Large intestine (tissue), 3 donors: ENCODE measurements around the gene LIPM. TPM values are rescaled to one million over a fixed set of nuclear protein-coding genes. Genes with fewer than 3 reads are reported as not detected.

Experiments used
- DNase-seq, 2 donors: peaks; one replicate each; pipeline versions ENCODE4 v3.0.0 to v3.0.0-alpha.2; 2013
- H3K27ac ChIP-seq: one replicate; pipeline ENCODE4 v1.5.1; 2013; ENCODE audit warnings: low read length
- H3K27me3 ChIP-seq: 2 replicates; pipeline ENCODE4 v1.6.1; 2013; ENCODE audit warnings: low read length; ENCODE audit not compliant: control insufficient read depth, insufficient read depth
- H3K36me3 ChIP-seq: 2 replicates; pipeline ENCODE4 v1.6.1; 2013; ENCODE audit warnings: low read length; ENCODE audit not compliant: control insufficient read depth, insufficient read depth
- H3K4me1 ChIP-seq: one replicate; pipeline ENCODE4 v1.6.1; 2013; ENCODE audit warnings: low read length; ENCODE audit not compliant: control insufficient read depth, insufficient read depth
- H3K4me3 ChIP-seq: one replicate; pipeline ENCODE4 v1.5.1; 2013; ENCODE audit warnings: low read length
- H3K9me3 ChIP-seq: one replicate; pipeline ENCODE4 v1.6.1; 2013; ENCODE audit warnings: mild to moderate bottlenecking, low read depth, low read length, moderate library complexity; ENCODE audit not compliant: control insufficient read depth
- WGBS: methylation state at CpG from one replicate; pipeline ENCODE4 v1.1.5; 2013; ENCODE audit warnings: low lambda C conversion rate; ENCODE audit not compliant: insufficient coverage; 5-methylcytosine and 5-hydroxymethylcytosine counted together
- polyA plus RNA-seq: library from polyadenylated mRNA; unstranded; fragments of 120-200 nt; gene quantifications from one replicate; pipeline ENCODE4 v1.2.1, GENCODE V29; 2013

The LIPM gene
- polyA plus RNA-seq, 1 donor = 0.04 TPM

DNA sequence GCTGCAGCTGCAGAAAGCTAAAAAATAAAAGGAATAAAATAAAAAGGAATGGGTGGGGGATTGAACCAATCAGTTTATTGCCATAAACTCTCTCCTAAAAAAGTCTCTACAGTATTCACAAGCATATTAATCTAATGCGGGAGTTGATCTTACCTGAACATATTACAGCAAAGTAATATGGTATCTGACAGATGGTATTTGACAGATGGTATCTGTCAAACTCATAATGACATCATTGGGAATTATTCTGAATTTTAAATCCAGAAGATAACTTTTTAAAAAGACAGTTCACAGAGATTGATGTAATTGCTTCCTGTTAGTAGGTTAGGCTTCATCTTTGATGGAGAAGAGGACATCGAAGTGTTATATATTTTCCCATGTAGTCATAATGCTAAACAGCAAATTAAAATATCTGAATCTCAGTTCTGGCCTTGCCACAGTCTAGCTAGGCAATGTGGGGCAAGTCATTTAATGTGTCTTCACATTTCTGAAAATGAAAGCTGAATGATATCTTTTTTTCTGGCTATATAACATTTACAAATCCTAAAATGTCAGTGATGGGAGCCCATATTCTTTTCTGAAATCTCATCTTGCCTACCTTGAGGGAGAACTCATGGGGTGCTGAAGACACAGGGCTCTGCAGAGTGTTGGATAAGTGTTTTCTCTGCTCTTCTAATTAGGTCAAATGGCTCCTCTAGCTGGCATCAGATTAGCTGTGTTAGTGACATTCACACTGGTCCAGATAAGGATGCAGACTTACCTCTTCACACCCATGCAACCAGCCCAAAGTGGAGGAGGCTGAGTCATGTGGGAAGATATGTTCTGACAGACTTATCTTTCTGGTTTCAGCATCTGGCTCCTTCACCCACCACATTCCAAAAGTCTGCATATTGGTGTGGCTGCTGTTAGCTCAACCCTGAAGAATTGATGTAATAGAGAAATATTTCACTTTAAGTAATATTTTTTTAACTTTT, 2.1 kb upstream of the LIPM start:
- H3K27me3 ChIP-seq = no peaks in the 10 kb centered on the region
- DNase-seq = no peak
- no peak overlapping the region for H3K27ac ChIP-seq
- no peak overlapping the region for H3K4me3 ChIP-seq
- WGBS = 76% methylated on average over 2 of the region's 2 CpGs
- no peaks in the 10 kb centered on the region for H3K36me3 ChIP-seq
- no peaks in the 10 kb centered on the region for H3K9me3 ChIP-seq
- no peaks in the 10 kb centered on the region for H3K4me1 ChIP-seq

DNA sequence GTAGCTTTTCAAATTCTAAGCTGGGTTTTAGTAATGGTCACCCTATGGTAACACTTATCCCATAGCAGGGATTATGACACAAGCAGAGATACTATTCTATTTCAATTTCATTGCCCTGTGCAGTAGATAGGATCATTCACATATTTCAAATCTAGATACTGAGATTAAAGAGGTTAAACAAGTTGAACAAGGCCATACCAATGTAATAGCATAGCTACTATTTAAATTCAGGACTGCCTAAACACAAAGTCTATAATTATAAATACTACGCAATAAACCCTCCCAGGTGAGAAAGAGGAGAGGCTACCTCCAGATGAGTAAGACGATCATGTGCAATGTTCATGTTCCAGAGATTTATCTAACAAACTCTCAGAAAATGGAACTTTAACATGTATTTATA, 1.1 kb downstream of the LIPM start:
- no peak for DNase-seq
- no CpG with 5 or more reads among the region's 2 CpGs for WGBS
- H3K36me3 ChIP-seq = no peaks in the 10 kb centered on the region
- no peaks in the 10 kb centered on the region for H3K4me1 ChIP-seq
- no peaks in the 10 kb centered on the region for H3K27me3 ChIP-seq
- H3K27ac ChIP-seq = no peak overlapping the region
- H3K4me3 ChIP-seq = no peak overlapping the region
- H3K9me3 ChIP-seq = no peaks in the 10 kb centered on the region

DNA sequence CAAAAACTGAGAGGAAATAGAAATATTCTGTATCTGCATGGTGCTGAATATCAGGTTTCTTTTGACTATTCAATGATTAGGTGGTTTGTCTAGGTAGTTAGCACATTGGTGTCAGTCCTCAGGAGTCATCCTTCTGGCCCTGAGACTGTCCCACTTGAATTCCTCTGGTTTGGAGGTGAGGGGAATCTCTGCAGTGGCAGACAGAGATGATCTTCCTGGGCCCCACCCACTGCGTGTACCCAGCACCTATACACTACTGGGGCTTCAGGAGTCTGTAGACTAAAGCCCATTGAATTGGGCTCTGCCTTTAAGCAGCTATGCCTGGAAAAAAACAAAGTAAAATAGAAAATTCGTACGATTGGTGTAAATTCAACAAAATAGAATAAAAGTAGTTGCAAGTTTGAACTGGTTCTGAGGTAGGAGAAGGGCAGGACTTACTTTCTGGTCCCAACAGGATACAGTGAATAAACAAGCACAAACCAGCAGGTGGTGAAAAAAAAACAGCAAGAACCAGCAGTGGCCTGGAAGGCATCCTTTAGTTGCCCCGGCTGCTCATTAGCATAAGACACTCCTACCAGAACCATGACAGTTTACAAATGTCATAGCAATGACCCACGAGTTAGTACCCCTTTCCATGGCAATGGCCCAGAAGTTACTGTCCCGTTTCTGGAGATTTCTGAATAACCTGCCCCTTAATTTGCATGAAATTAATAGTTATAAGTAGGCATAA, 1.7 kb downstream of the LIPM start:
- no peak overlapping the region for H3K4me3 ChIP-seq
- H3K9me3 ChIP-seq = no peaks in the 10 kb centered on the region
- H3K27ac ChIP-seq = no peak overlapping the region
- no peaks in the 10 kb centered on the region for H3K36me3 ChIP-seq
- WGBS = 92% methylated on average over 2 of the region's 6 CpGs
- no peak for DNase-seq
- H3K4me1 ChIP-seq = no peaks in the 10 kb centered on the region
- H3K27me3 ChIP-seq = no peaks in the 10 kb centered on the region

DNA sequence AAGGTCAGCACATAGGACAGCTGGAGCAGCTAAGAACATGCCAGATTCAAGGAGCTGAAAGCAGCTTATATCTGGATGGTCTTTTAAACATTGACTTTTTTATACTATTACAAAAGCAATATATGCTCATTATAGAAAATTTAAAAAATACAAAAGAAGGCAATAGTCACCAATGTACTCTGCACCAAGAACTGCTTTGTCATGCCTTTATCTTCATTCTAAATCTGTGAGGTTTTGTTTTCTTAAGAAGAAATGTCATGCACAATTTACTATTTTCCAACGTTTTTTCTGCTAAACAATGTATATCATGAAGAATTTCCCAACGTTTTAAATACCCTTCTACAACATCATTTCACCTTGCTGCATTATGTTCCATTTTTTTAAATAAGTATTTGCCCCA, 2.8 kb downstream of the LIPM start:
- H3K4me3 ChIP-seq = no peak overlapping the region
- no peaks in the 10 kb centered on the region for H3K27me3 ChIP-seq
- H3K9me3 ChIP-seq = no peaks in the 10 kb centered on the region
- no peaks in the 10 kb centered on the region for H3K36me3 ChIP-seq
- H3K4me1 ChIP-seq = no peaks in the 10 kb centered on the region
- no peak for DNase-seq
- 60% methylated on average over 1 of the region's 2 CpGs for WGBS
- no peak overlapping the region for H3K27ac ChIP-seq

DNA sequence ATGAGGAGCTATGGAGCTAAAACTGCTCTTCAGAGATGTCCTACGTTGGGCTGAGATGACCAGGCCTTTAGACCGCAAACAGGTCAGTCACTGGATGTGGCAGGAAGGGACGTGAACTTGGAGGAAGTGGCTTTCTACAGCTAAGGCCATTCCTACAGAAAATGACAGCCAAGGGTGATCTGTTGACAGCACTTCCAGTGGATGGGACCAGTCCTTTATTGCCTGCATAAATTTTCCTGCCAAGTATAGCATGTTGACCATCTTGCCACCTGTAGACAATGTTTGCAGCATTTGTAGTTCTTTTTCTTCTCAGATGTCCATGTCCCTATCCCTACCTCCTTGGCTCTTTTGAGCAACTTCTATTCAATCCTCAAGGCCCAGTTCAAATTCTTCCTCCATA, 3.4 kb downstream of the LIPM start:
- Histone ChIP-seq H3K9me3 (no peaks in the 10 kb centered on the region), H3K4me1 (no peaks in the 10 kb centered on the region), H3K36me3 (no peaks in the 10 kb centered on the region), H3K27ac (no peak overlapping the region), H3K27me3 (peaks cover 1% of the 10 kb centered on the region), H3K4me3 (no peak overlapping the region)
- DNase-seq = no peak
- WGBS = no CpG with 5 or more reads among the region's 3 CpGs

DNA sequence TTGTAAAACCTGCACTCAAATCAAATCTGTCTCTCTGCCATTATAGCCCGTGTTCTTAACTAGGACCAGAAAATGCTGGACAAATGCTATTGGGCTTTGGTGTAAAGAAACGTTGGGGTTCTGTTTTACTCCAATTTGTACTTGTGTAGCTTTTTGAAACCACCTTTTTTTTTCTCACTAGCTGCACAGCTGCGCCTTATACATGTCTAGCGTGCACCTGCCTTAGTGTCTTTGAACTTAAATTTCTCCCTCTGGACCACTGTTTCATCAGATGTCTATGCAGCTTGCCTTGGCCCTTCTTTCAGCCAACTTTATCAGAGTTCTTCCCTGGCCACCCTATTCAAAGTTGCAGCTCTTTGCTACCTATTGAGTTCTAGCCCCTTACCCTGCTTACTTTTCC, 7.1 kb downstream of the LIPM start:
- no peaks in the 10 kb centered on the region for H3K4me1 ChIP-seq
- H3K27ac ChIP-seq = no peak overlapping the region
- no peaks in the 10 kb centered on the region for H3K9me3 ChIP-seq
- no peaks in the 10 kb centered on the region for H3K36me3 ChIP-seq
- no peak overlapping the region for H3K4me3 ChIP-seq
- no peak for DNase-seq
- 100% methylated on average over 2 of the region's 4 CpGs for WGBS
- peaks cover 4% of the 10 kb centered on the region for H3K27me3 ChIP-seq

DNA sequence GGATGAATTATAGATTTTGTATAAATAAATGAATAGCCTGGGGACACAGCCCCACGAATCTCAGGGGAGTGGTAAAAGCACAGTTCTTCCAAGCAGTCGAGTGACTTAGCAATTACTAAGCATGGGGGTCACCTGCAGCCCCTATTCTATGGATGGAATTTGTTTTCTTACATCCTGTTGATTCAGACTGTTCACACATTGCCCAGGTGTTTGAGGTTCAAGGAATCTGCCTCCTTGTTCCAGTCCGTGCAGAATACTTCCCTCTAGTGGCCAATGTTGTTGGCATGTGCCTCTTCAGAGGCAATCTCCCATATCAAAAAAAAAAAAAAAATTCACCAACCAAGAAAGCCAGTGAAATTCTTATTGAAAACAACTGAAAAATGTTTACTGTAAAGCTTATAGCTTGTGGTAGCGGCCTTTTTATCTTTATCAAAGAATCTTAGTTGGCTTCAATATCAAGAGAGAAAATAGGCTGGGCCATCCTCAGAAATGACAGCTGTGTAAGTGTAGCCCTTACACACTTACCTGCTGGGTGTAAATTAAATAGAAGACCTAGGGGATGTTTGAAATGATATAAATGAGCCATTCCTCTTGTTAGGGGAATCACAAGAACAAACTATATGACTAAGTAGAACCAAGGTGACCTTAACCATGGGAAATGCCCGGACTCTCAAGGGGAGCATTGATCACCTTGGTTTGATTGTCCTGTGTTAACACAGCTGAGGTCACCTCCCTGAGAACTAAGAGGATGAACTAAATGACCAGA, 7.8 kb downstream of the LIPM start:
- H3K27ac ChIP-seq = no peak overlapping the region
- DNase-seq = peak; percentile 33 to 50
- H3K4me1 ChIP-seq = no peaks in the 10 kb centered on the region
- H3K4me3 ChIP-seq = no peak overlapping the region
- no peaks in the 10 kb centered on the region for H3K9me3 ChIP-seq
- WGBS = 6% methylated on average over 2 of the region's 5 CpGs
- peaks cover 4% of the 10 kb centered on the region for H3K27me3 ChIP-seq
- H3K36me3 ChIP-seq = no peaks in the 10 kb centered on the region

DNA sequence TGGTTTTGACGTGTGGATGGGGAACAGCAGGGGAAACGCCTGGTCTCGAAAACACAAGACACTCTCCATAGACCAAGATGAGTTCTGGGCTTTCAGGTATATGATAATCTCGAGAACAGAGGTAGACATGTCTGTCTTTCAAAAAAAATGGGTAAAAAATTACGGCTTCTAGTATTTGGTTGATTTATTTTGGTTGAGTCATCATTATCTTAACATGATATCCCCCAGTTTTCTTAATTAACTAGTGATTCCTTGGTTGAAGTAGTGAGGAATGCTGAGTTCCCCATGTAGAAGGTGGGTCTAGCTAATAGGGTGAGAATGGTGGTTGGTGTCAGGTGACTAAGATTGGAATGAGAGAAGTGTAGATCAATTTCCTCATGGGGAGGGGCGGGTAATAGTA, 10.7 kb downstream of the LIPM start:
- Histone ChIP-seq H3K27me3 (peaks cover 7% of the 10 kb centered on the region), H3K27ac (no peak overlapping the region), H3K4me1 (no peaks in the 10 kb centered on the region), H3K36me3 (no peaks in the 10 kb centered on the region), H3K9me3 (no peaks in the 10 kb centered on the region), H3K4me3 (no peak overlapping the region)
- no peak for DNase-seq
- no CpG with 5 or more reads among the region's 6 CpGs for WGBS

DNA sequence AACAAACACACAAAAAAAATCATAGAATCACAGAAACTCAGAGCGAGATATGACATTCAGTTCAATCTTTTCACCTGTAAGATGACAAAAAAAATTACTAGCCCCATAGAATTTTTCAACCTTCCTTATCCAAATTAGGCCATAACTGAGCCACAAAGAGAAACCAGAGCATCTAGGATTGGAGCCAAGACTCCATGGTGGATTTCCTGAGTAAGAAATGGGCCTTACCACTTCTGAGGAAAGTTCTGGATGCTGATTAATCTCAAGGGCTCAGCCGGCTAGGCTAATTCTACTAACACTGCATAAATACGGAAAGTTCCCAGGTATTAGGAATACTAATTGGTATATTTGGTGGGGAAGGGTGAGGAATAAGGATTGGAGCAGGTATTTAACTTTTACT, 16.8 kb downstream of the LIPM start:
- no peaks in the 10 kb centered on the region for H3K36me3 ChIP-seq
- DNase-seq = no peak
- no peak overlapping the region for H3K27ac ChIP-seq
- H3K4me3 ChIP-seq = no peak overlapping the region
- H3K4me1 ChIP-seq = no peaks in the 10 kb centered on the region
- no peaks in the 10 kb centered on the region for H3K9me3 ChIP-seq
- WGBS = 100% methylated on average over 1 of the region's 3 CpGs
- H3K27me3 ChIP-seq = peaks cover 3% of the 10 kb centered on the region

DNA sequence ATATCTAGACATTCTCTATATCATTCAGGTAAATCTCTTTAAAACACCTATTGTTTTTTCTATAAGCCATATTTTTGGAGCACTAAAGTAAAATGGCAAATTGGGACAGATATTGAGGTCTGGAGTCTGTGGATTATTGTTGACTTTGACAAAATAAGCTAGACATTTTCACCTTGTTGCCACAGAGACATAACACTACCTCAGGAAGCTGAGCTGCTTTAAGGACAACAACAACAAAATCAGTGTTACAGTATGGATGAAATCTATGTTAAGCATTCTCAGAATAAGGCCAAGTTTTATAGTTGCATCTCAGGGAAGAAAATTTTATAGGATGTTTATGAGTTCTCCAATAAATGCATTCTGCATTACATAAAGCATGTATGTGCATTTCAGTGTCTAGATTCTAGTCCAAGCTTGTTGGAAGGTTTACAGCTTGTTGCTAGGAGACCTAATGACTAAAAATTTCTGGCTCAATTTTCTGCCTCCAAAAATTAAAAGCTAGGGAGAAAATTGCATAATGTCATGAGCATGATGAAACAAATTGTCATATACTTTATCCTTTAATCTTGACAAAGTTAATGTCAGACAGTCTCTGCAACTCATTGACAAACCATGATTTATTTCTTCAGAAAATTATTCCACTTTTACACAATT, 18.3 kb downstream of the LIPM start:
- Histone ChIP-seq H3K27me3 (peaks cover under 1% of the 10 kb centered on the region), H3K27ac (no peak overlapping the region), H3K4me1 (no peaks in the 10 kb centered on the region), H3K36me3 (no peaks in the 10 kb centered on the region), H3K4me3 (no peak overlapping the region), H3K9me3 (no peaks in the 10 kb centered on the region)
- DNase-seq = peak in 1 of 2 donors; percentile 27
